ENCODE measurements around the gene AMACR.
"Not testable (repeated sequence)": the region's sequence is repeated elsewhere in the genome, so short reads cannot be mapped to it uniquely, and the experiment has no call there.

The AMACR gene

GRCh38 chr5:34035756-34036155, 27.9 kb upstream of the AMACR start:
- no peak for DNase-seq

GRCh38 chr5:34034534-34035327, 26.9 kb upstream of the AMACR start:
- no peak for DNase-seq

DNA sequence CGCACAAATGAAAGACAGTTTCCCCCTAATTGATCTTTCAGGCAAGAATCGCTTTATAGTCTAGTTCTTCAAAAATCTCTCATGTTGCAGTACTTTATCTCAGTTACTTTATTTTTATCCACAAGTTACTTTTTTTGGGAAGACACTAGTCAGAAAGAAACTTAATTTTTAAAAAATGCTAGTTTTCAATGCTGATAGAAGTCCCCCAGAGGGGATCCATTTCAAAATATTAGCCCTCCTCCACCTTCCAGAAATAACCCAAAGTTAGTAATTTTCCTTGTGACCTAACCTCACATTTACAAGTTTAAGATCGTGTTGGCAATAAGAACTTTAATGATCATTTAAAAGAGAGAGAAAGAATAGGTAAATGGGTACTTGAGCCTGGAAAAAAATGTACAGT, 24.1 kb upstream of the AMACR start:
- no peak for DNase-seq

- DNase-seq = no peak
Measured at GRCh38 chr5:34031117-34031516, 23.3 kb upstream of the AMACR start.

- not testable (repeated sequence) for DNase-seq
Measured at GRCh38 chr5:34030585-34030984, 22.7 kb upstream of the AMACR start.

- no peak for DNase-seq
Measured at GRCh38 chr5:34030048-34030447, 22.2 kb upstream of the AMACR start.

DNA sequence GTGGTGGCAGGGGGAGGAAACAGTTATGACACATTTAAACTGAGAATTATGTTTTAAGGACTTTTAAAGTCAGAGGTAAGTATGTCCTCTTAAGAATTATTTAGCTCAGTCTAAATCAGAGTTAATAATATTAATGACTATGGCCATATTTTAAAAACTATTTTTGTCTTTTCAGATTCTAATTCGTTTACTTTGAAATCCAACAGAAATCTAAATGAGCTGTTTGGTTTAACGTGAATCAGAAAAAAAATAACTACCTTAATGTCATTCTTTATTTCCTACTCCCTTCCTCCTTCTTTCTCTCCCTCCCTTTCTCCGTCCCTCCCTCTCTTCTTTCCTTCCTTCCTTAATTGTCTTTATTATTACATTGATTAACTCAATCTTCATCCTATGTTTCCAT, 20.5 kb upstream of the AMACR start:
- DNase-seq = no peak

DNA sequence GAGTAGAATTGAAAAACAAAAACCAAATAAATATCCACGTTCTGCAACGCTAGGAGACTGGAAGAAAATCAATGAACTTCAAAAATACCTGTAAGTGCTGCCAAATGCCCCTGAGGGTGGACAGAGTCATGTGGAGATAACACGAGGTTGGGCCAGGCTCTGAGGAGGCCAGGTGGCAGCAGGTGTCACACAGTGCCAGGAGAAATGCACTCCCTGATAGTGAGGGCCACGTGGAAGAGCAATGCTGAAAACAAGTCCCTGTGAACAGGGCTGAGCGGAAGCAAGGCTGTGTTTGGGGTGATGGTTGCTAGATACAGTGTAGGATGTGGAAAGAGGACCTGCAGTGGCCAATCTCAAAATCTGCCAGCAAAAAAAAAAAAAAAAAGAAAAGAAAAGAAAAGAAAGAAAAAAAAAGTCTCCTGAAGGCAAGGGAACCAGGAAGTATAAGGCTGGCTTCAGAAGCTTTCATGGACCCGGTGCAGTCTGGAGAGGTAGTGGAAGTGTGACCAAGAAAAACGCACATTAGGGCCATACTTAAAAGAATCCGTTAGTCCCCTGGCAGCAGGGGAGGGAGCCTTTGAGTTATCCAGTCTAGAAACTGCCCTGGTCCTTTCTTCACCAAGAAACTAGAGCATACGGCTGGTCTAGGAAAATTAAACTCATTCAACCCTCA, 18.4 kb upstream of the AMACR start:
- DNase-seq = no peak

DNA sequence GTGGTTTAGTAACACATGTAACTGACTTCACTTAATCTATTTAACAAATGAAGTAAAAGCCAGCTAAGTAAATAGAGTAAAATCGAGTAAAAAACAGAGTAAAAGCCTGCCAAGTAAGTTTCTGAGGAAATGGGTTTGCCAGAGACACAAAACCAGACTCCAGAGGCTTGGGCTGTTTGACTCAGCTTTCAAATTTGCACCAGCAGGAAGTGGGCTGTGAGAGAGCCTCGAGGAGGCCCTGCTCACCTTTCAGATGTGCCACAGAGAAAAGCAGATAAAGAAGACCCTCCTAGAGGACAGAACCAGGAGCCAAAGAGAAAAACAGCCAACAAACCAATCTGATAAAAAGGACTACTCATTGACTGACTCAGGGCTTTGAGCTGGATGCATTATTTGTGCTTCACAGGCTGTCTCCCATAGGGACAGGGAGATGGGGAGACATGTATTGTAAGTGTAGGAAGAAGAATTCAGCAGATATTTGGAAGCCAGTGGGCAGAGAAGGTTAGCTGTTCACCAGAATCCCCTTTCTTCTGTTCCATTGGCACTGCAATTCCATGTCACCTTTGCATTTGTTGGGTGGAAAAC, 14.4 kb upstream of the AMACR start:
- DNase-seq = no peak

GRCh38 chr5:34021334-34021733, 13.5 kb upstream of the AMACR start:
- DNase-seq = no peak

- DNase-seq = no peak
Measured at GRCh38 chr5:34020726-34021125, 12.9 kb upstream of the AMACR start.

DNA sequence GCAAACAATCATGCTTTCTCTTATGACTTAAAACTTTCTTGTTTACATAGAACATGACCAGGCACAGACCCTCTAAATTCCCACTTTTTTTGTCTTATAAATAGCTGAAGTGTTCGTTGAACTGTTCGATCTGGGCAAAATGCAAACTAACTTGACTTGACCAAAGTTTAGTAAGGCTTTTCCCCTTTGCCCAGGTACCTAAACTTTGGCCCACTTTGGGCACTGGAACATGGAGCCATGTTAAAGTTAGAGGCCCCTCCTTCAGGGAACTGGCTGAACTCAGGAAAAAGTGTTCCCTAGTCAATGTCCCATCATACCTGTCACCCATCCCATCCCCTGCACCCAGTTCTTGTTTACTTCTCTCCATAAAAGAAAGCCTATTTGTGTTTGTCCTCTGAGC, 9.4 kb upstream of the AMACR start:
- DNase-seq = no peak

DNA sequence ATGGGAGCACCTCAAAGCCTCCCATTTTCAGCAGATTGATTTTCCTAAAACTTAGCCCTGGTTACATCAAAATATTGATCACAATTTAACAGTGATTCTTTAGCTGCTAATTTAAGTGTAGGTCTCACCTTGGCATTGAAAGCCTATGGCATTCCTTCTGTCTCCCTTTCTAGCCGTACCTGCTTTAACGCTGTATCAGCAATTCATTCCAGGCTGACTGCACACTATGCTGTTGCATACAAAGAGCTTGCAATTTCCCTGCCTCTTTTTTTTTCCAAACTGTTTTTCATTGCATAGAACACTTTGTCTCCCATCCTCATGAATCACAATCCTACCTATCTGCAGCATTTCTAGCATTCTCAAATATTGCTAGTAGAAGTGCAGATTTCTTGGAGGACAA, 8.9 kb upstream of the AMACR start:
- DNase-seq = no peak

DNA sequence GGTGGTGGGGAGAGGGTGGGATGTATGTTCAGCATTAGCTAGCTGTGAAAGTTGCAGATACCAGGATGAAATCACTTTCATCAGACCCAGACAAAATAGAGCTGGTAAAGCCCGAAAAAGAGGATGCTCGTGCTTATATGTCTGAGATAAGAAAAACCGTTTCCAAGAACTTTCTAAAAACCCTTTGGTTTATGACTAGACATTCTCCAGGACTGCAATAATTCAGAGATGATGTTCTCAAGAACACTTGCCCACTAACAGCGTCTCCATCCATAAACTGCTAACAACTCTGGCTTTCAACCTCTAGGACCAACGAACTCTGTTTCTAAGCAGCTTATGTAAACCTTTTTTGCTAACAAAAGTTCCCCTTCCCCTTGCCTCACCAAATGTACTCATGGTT, 8.4 kb upstream of the AMACR start:
- DNase-seq = no peak

DNA sequence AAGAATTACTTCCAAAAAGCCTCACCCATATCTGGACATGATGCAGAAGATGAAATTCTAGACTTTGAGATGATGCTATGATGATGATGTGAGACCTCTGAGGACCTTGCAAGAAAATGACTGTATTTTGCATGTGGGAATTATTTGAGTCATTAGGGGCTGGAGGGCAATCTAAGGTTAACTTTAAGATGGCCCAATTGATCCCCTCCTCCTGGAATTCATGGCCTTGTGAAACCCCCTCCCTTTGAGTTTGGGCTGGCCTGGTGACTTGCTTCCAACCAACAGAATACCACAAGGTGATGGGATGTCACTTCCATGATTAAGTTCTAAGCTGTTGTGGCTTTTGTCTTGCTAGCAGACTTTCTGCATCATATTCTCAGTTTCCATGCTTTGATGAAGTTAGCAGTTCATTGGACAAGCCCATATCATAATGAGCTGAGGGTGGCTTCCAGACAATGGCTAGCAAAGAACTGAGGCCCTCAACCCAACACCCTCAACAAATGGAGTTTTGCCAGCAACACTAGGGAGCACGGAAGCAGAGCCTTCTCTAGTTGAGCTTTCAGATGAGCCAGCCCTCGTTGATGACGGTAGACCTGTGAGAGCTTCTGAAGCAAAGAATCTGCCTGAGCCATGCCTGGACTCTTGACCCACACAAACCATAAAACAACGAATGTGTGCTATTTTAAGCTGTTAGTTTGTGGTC, 7.4 kb upstream of the AMACR start:
- DNase-seq = no peak

GRCh38 chr5:34014626-34015025, 6.8 kb upstream of the AMACR start:
- DNase-seq = no peak

GRCh38 chr5:34013547-34013946, 5.7 kb upstream of the AMACR start:
- DNase-seq = no peak

- no peak for DNase-seq
Measured at GRCh38 chr5:34012791-34013190, 4.9 kb upstream of the AMACR start.

DNA sequence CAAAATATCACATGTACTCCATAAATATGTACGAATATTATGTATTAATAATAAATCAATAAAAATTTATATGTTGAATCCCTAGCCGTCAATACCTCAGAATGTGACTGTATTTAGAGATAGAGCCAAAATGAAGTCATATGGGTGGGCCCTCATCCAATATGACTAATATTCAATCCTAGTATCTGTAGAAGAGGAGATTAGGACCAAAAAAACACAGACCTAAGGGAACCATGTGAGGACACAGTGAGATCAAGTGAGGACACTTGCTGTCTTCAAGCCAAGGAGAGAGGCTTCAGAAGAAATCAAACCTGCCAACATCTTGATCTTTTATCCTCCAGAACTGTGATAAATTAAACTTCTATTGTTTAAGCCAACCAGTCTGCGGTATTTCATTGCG, 3.7 kb upstream of the AMACR start:
- DNase-seq = no peak

- not testable (repeated sequence) for DNase-seq
Measured at GRCh38 chr5:34010146-34010545, 2.3 kb upstream of the AMACR start.

DNA sequence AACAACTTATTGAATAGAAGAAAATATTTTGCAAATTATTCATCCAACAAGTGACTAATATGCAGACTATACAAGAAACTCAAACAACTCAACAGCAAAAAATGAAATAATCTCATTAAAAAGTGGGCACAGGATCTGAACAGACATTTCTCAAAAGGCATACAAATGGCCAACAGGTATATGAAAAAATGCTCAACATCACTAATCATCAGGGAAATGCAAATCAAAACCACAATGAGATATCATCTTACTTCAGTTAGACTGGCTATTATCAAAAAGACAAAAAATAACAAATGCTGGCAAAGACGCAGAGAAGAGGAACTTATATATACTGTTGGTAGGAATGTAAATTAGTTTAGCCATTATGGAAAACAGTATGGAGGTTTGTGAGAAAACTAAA, 1.8 kb upstream of the AMACR start:
- DNase-seq = no peak

DNA sequence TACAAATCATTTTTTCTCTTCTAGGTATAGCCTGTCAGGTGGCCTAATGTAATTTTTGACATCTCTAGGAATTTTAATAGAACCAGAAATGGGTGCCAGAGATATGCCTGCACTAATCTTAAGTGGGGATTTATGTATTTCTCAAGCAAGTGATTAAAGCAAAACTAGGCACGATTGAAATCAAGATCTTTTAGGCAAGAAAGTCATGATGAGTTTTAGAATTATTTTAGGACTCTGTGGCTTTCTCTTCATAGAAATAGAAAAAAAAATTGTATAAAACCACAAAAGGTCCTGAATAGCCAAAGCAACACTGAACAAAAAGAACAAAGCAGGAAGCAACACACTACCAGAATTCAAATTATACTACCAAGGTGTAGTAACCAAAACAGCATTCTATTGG, 952 bp upstream of the AMACR start:
- DNase-seq = peak; percentile 8 to 29

DNA sequence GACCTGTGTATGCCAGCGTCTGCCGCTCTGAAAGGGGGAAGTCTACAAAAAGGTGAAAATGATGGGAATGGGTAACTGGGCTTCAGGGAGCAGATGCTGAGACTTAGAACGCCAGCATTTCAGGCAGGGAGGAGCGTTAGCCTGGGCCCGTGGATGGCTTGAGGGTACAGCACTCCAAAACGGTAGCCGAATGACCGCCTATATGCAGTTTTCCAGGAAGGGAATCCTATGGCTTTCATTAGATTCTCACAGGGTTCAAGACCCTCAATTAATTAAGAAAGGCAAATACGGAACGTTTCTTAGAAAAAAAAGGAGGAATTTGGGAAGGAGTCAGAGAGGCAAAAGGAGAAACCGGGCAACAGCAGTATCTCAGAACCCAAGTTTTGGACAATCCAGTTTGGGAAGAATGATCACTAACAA, 639 bp downstream of the AMACR start:
- no peak for DNase-seq

DNA sequence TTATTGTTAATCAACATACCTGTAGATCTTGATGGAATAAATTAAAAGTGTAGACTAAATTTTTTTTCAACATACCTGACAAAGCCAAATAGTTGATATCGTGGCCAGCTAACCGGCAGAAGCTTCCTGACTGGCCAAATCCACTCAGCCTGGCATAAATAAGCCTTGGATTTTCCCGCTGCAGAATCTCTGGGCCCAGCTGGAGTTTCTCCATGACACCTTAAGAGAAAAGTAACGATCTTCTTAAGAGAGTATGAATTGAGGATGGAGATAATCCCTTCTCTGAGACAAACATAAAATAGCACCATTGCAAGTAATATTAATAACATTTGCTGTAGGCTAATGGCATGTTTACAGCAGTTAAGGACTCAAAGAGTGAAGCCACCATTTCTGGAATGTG, 2.2 kb downstream of the AMACR start:
- no peak for DNase-seq

Data from AML-193 (cell line).